MM.1S (cell line): ENCODE data around the gene MBD5.

ENCODE experiments used
- DNase-seq: peaks from one replicate; pipeline ENCODE4 v3.0.0-alpha.2; 2015
- H2AFZ ChIP-seq: fragments of 300-600 bp; sonication (generic); 2 replicates; pipeline ENCODE4 v1.6.0; 2016; ENCODE audit warnings: antibody characterized with exemption, low read length
- H3F3A ChIP-seq: fragments of 300-600 bp; sonication (generic); 2 replicates; pipeline ENCODE4 v1.6.1; 2016; ENCODE audit warnings: mild to moderate bottlenecking, antibody characterized with exemption, low read length, moderate library complexity, mixed read lengths; ENCODE audit not compliant: insufficient read depth
- H3K27ac ChIP-seq: fragments of 300-600 bp; sonication (generic); 2 replicates; pipeline ENCODE4 v1.5.1; 2016; ENCODE audit warnings: mild to moderate bottlenecking, low read length
- H3K27me3 ChIP-seq: fragments of 300-600 bp; sonication (generic); replicated peaks from 2 replicates; pipeline ENCODE4 v1.6.0; 2016; ENCODE audit warnings: low read length; ENCODE audit not compliant: insufficient read depth
- H3K36me3 ChIP-seq: fragments of 300-600 bp; sonication (generic); replicated peaks from 2 replicates; pipeline ENCODE4 v1.6.1; 2016; ENCODE audit warnings: mild to moderate bottlenecking, low read length, mixed read lengths; ENCODE audit not compliant: insufficient read depth
- H3K4me1 ChIP-seq: fragments of 300-600 bp; sonication (generic); 2 replicates; pipeline ENCODE4 v1.6.1; 2016; ENCODE audit warnings: low read length, mixed read lengths
- H3K4me2 ChIP-seq: fragments of 300-600 bp; sonication (generic); 2 replicates; pipeline ENCODE4 v1.6.0; 2016; ENCODE audit warnings: low read depth, low read length
- H3K4me3 ChIP-seq: fragments of 300-600 bp; sonication (generic); 2 replicates; pipeline ENCODE4 v1.5.1; 2016; ENCODE audit warnings: low read length, mixed read lengths
- H3K79me2 ChIP-seq: fragments of 300-600 bp; sonication (generic); 2 replicates; pipeline ENCODE4 v1.6.1; 2016; ENCODE audit warnings: mixed run types, low read length, mixed read lengths
- H3K9ac ChIP-seq: fragments of 300-600 bp; sonication (generic); 2 replicates; pipeline ENCODE4 v1.6.1; 2016; ENCODE audit warnings: low read length, mixed read lengths
- H3K9me2 ChIP-seq: fragments of 300-600 bp; sonication (generic); replicated peaks from 2 replicates; pipeline ENCODE4 v1.6.1; 2016; ENCODE audit warnings: mild to moderate bottlenecking, low read length, mixed read lengths; ENCODE audit not compliant: insufficient read depth
- H3K9me3 ChIP-seq: fragments of 300-600 bp; sonication (generic); replicated peaks from 2 replicates; pipeline ENCODE4 v1.6.1; 2016; ENCODE audit warnings: mild to moderate bottlenecking, low read length, mixed read lengths; ENCODE audit not compliant: insufficient read depth
- H4K20me1 ChIP-seq: fragments of 300-600 bp; sonication (generic); 2 replicates; pipeline ENCODE4 v1.6.1; 2016; ENCODE audit warnings: mild to moderate bottlenecking, low read length, moderate library complexity, mixed read lengths; ENCODE audit not compliant: insufficient read depth
- EZH2 ChIP-seq: fragments of 300-600 bp; sonication (generic); optimal IDR thresholded peaks from 2 replicates; pipeline ENCODE3; 2017; ENCODE audit warnings: low read depth, mild to moderate bottlenecking, antibody characterized with exemption, low read length, mixed read lengths
- EZH2phosphoT487 ChIP-seq: fragments of 300-600 bp; sonication (generic); IDR thresholded peaks from 2 replicates; pipeline ENCODE4 v1.6.1; 2018; ENCODE audit warnings: antibody characterized with exemption, low read length
- TF ChIP-seq, protein P1 (sequence below): fragments of 300-600 bp; sonication (generic); IDR thresholded peaks from 2 replicates; pipeline ENCODE4 v1.5.1; 2016; ENCODE audit warnings: antibody characterized with exemption, low read length, mixed read lengths

Gene MBD5

GRCh38 chr2:148103946-148104345, 83.1 kb downstream of the MBD5 start:
- H2AFZ ChIP-seq, result no peak overlapping the region
- no peak for DNase-seq
- TF ChIP-seq, protein P1, sequence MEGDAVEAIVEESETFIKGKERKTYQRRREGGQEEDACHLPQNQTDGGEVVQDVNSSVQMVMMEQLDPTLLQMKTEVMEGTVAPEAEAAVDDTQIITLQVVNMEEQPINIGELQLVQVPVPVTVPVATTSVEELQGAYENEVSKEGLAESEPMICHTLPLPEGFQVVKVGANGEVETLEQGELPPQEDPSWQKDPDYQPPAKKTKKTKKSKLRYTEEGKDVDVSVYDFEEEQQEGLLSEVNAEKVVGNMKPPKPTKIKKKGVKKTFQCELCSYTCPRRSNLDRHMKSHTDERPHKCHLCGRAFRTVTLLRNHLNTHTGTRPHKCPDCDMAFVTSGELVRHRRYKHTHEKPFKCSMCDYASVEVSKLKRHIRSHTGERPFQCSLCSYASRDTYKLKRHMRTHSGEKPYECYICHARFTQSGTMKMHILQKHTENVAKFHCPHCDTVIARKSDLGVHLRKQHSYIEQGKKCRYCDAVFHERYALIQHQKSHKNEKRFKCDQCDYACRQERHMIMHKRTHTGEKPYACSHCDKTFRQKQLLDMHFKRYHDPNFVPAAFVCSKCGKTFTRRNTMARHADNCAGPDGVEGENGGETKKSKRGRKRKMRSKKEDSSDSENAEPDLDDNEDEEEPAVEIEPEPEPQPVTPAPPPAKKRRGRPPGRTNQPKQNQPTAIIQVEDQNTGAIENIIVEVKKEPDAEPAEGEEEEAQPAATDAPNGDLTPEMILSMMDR, result no peak
- no peak for TF ChIP-seq EZH2phosphoT487
- TF ChIP-seq EZH2, result no peak
- no peaks in the 10 kb centered on the region for H3F3A ChIP-seq
- no peak overlapping the region for H3K4me2 ChIP-seq
- H3K27ac ChIP-seq, result no peak overlapping the region
- no peaks in the 10 kb centered on the region for H3K4me1 ChIP-seq
- H3K9ac ChIP-seq, result no peak overlapping the region
- H3K9me3 ChIP-seq, result no peaks in the 10 kb centered on the region
- H3K4me3 ChIP-seq, result no peak overlapping the region
- H3K79me2 ChIP-seq, result no peaks in the 10 kb centered on the region
- H3K9me2 ChIP-seq, result no peaks in the 10 kb centered on the region
- H3K27me3 ChIP-seq, result no peaks in the 10 kb centered on the region
- H3K36me3 ChIP-seq, result no peaks in the 10 kb centered on the region; the same call in 1 of the 2 replicates
- H4K20me1 ChIP-seq, result no peaks in the 10 kb centered on the region

GRCh38 chr2:148106331-148106730, 85.4 kb downstream of the MBD5 start:
- no peak overlapping the region for H2AFZ ChIP-seq

GRCh38 chr2:148108385-148108784, 87.5 kb downstream of the MBD5 start:
- H3K9me3 ChIP-seq, result no peaks in the 10 kb centered on the region
- no peak overlapping the region for H3K4me3 ChIP-seq
- H3K4me2 ChIP-seq, result no peak overlapping the region
- no peaks in the 10 kb centered on the region for H3F3A ChIP-seq
- H3K27ac ChIP-seq, result no peak overlapping the region
- no peak overlapping the region for H2AFZ ChIP-seq
- no peak for TF ChIP-seq EZH2phosphoT487
- TF ChIP-seq, protein P1, result no peak
- TF ChIP-seq EZH2, result no peak
- H3K4me1 ChIP-seq, result peaks cover 14% of the 10 kb centered on the region
- DNase-seq, result no peak
- H4K20me1 ChIP-seq, result no peaks in the 10 kb centered on the region
- H3K9me2 ChIP-seq, result no peaks in the 10 kb centered on the region
- no peaks in the 10 kb centered on the region; the same call in 1 of the 2 replicates for H3K36me3 ChIP-seq
- no peak overlapping the region for H3K9ac ChIP-seq
- H3K79me2 ChIP-seq, result no peaks in the 10 kb centered on the region
- no peaks in the 10 kb centered on the region for H3K27me3 ChIP-seq

More at GRCh38 chr2:148106331-148106730, 85.4 kb downstream of the MBD5 start:
- no peaks in the 10 kb centered on the region; the same call in 1 of the 2 replicates for H3K36me3 ChIP-seq
- peaks cover 14% of the 10 kb centered on the region for H3K4me1 ChIP-seq
- no peak overlapping the region for H3K27ac ChIP-seq
- H3K9ac ChIP-seq, result no peak overlapping the region
- H3K9me2 ChIP-seq, result no peaks in the 10 kb centered on the region
- no peak overlapping the region for H3K4me3 ChIP-seq
- H3K9me3 ChIP-seq, result no peaks in the 10 kb centered on the region
- no peak for DNase-seq
- TF ChIP-seq EZH2phosphoT487 (no peak), EZH2 (no peak)
- TF ChIP-seq, protein P1, result no peak
- no peaks in the 10 kb centered on the region for H3K27me3 ChIP-seq
- no peak overlapping the region for H3K4me2 ChIP-seq
- H3K79me2 ChIP-seq, result no peaks in the 10 kb centered on the region
- no peaks in the 10 kb centered on the region for H3F3A ChIP-seq
- no peaks in the 10 kb centered on the region for H4K20me1 ChIP-seq
